K562 (cell line): ENCODE results near the gene SERINC3. TPM values are rescaled to one million over a fixed set of nuclear protein-coding genes. Genes with fewer than 3 reads are reported as not detected.

Experiments
- BCOR ChIP-seq: fragments of 450-650 bp; IDR thresholded peaks from 2 replicates; pipeline ENCODE4 v1.6.1; 2016
- CEBPG ChIP-seq, 3 experiments: fragments of 200-800 bp in 1 of 3; sonication (Bioruptor generic) in 1 of 3; sonication (generic) in 1 of 3; formaldehyde crosslinking in 1 of 3; IDR thresholded peaks in 2 of 3; conservative IDR thresholded peaks in 1 of 3; 2 replicates each; pipeline versions ENCODE4 v1.6.1 to v1.8.0; 2016 to 2022; ENCODE audit warnings: missing compliant biosample characterization in 2 of 3, missing genetic modification characterization in 2 of 3, mild to moderate bottlenecking in 1 of 3, missing genetic modification reagents in 1 of 3
- ETS2 ChIP-seq: IDR thresholded peaks from 2 replicates; pipeline ENCODE4 v1.6.1; 2016; ENCODE audit warnings: borderline replicate concordance, missing genetic modification characterization, mild to moderate bottlenecking, moderate library complexity, missing compliant biosample characterization; ENCODE audit not compliant: poor library complexity, severe bottlenecking
- ETV5 ChIP-seq: sonication (generic); formaldehyde crosslinking; IDR thresholded peaks from 2 replicates; pipeline ENCODE4 v1.4.0; 2020; ENCODE audit warnings: low read depth, mild to moderate bottlenecking, missing genetic modification reagents
- FOXK2 ChIP-seq, 2 experiments: fragments of 450-650 bp; IDR thresholded peaks in 1 of 2; conservative IDR thresholded peaks in 1 of 2; 2 replicates each; pipeline ENCODE4 v1.6.1; 2016; ENCODE audit warnings: low read depth in 2 of 2, mild to moderate bottlenecking in 1 of 2
- HEY1 ChIP-seq: fragments of 250-450 bp; sonication (Bioruptor Pico); IDR thresholded peaks from 2 replicates; pipeline ENCODE4 v1.5.0; 2020; ENCODE audit warnings: mild to moderate bottlenecking, moderate library complexity, borderline replicate concordance
- ILK ChIP-seq: fragments of 450-650 bp; IDR thresholded peaks from 2 replicates; pipeline ENCODE4 v1.6.1; 2016; ENCODE audit warnings: missing genetic modification characterization, low read depth, mild to moderate bottlenecking, missing compliant biosample characterization, moderate library complexity, borderline replicate concordance
- KDM1A ChIP-seq, 2 experiments: fragments of 450-650 bp; IDR thresholded peaks; 2 replicates each; pipeline ENCODE4 v1.6.1; 2016; ENCODE audit warnings: mild to moderate bottlenecking in 2 of 2
- KDM2B ChIP-seq: fragments of 250-450 bp; sonication (Bioruptor Pico); IDR thresholded peaks from 2 replicates; pipeline ENCODE4 v1.8.0; 2021; ENCODE audit warnings: mild to moderate bottlenecking, moderate library complexity
- KDM5B ChIP-seq: fragments of 200-600 bp; sonication (generic); IDR thresholded peaks from 2 replicates; pipeline ENCODE4 v1.6.1; 2012; ENCODE audit warnings: low read depth, mild to moderate bottlenecking, moderate library complexity, low read length, control low read depth, inconsistent platforms; ENCODE audit not compliant: insufficient replicate concordance
- KLF6 ChIP-seq: fragments of 250-450 bp; sonication (Bioruptor Pico); IDR thresholded peaks from 2 replicates; pipeline ENCODE4 v1.4.0; 2020; ENCODE audit warnings: mild to moderate bottlenecking, moderate library complexity, borderline replicate concordance
- MAX ChIP-seq: sonication (generic); formaldehyde crosslinking; IDR thresholded peaks from 2 replicates; pipeline ENCODE4 v1.9.0; 2022; ENCODE audit warnings: mild to moderate bottlenecking, missing genetic modification reagents
- MCM3 ChIP-seq: fragments of 450-650 bp; IDR thresholded peaks from 2 replicates; pipeline ENCODE4 v1.6.1; 2016
- NR4A1 ChIP-seq, 2 experiments: fragments of 250-450 bp in 1 of 2; fragments of 450-650 bp in 1 of 2; sonication (Bioruptor Pico) in 1 of 2; IDR thresholded peaks; 2 replicates each; pipeline versions ENCODE4 v1.4.0 to v1.6.1; 2016 to 2020; ENCODE audit warnings: mild to moderate bottlenecking in 2 of 2, missing compliant biosample characterization in 1 of 2, missing genetic modification characterization in 1 of 2, moderate library complexity in 1 of 2
- PHB ChIP-seq: fragments of 250-450 bp; sonication (Bioruptor Pico); IDR thresholded peaks from 2 replicates; pipeline ENCODE4 v1.5.0; 2021
- PREB ChIP-seq: sonication (generic); formaldehyde crosslinking; IDR thresholded peaks from 2 replicates; pipeline ENCODE4 v1.8.1; 2023; ENCODE audit warnings: mild to moderate bottlenecking, missing genetic modification reagents
- RBM14 ChIP-seq: fragments of 200-400 bp; formaldehyde crosslinking; IDR thresholded peaks from 2 replicates; pipeline ENCODE4 v1.6.1; 2018; ENCODE audit warnings: low read depth, mild to moderate bottlenecking, low read length, moderate library complexity, borderline replicate concordance; ENCODE audit not compliant: insufficient read depth
- SETDB1 ChIP-seq: IDR thresholded peaks from one replicate; pipeline ENCODE4 v1.6.1; 2012; ENCODE audit warnings: low read length, control low read depth, inconsistent platforms
- TAL1 ChIP-seq: fragments of 450-650 bp; IDR thresholded peaks from 2 replicates; pipeline ENCODE4 v1.6.1; 2016; ENCODE audit warnings: mild to moderate bottlenecking
- TCF15 ChIP-seq: fragments of 250-450 bp; sonication (Bioruptor Pico); IDR thresholded peaks from 2 replicates; pipeline ENCODE4 v1.8.0; 2022; ENCODE audit warnings: moderate library complexity, mild to moderate bottlenecking, inconsistent platforms
- XRCC5 ChIP-seq: fragments of 200-400 bp; formaldehyde crosslinking; IDR thresholded peaks from 2 replicates; pipeline ENCODE4 v1.6.1; 2017; ENCODE audit warnings: low read depth, mild to moderate bottlenecking, low read length
- ZNF175 ChIP-seq: fragments of 200-800 bp; sonication (Bioruptor generic); IDR thresholded peaks from 2 replicates; pipeline ENCODE4 v1.6.1; 2016; ENCODE audit warnings: low read depth, mild to moderate bottlenecking, missing genetic modification characterization, missing compliant biosample characterization
- ZNF75A ChIP-seq: fragments of 450-650 bp; formaldehyde crosslinking; IDR thresholded peaks from 2 replicates; pipeline ENCODE4 v1.4.0; 2020; ENCODE audit warnings: mild to moderate bottlenecking
- ZNF780A ChIP-seq: fragments of 250-450 bp; sonication (Bioruptor Pico); IDR thresholded peaks from 2 replicates; pipeline ENCODE4 v1.5.0; 2021; ENCODE audit warnings: mild to moderate bottlenecking
- ZZZ3 ChIP-seq: fragments of 450-650 bp; IDR thresholded peaks from 2 replicates; pipeline ENCODE4 v1.6.1; 2016; ENCODE audit warnings: antibody characterized with exemption, mild to moderate bottlenecking, moderate library complexity
- polyA plus RNA-seq, 8 experiments: library from polyadenylated mRNA; depleted of rRNA in 4 of 8; stranded (reverse) in 5 of 8; unstranded in 3 of 8; fragments of >200 nt; fragmentation: Nextera tagmentation in 2 of 8; fragmentation: Illumina TruSeq in 1 of 8; extraction: Ambion mirVana in 2 of 8; extraction: Trizol in 1 of 8; gene quantifications; 2 replicates each; pipeline versions ENCODE4 v1.2.1 to v1.2.3, GENCODE V29; 2011 to 2014; ENCODE audit warnings: inconsistent platforms in 1 of 8, missing spikeins in 1 of 8
- total RNA-seq, 7 experiments: library from RNA; depleted of rRNA in 6 of 7; stranded (reverse); fragments of >200 nt in 6 of 7; fragmentation: Illumina TruSeq in 2 of 7; extraction: Trizol in 2 of 7; gene quantifications; 2 replicates each; pipeline versions ENCODE4 v1.2.1 to v1.2.3, GENCODE V29; 2011 to 2021; ENCODE audit warnings: low replicate concordance in 1 of 7

Gene SERINC3
- total and polyA plus RNA-seq, 9 of the 15 experiments (the other 6 are each of a cell fraction or from before 2014, with no cell fraction given) = 24.7 to 107 (median 48.8) TPM

- no peak for TF ChIP-seq NR4A1 (CRISPR knock-in tag; IDR thresholded peaks at IDR 0.05)
- TF ChIP-seq NR4A1 (tag; IDR thresholded peaks at IDR 0.05) = no peak
- no peak for TF ChIP-seq ZNF75A
- no peak for TF ChIP-seq KDM2B (CRISPR knock-in tag)
- TF ChIP-seq PREB (CRISPR knock-in tag) = no peak
- TF ChIP-seq KLF6 (CRISPR knock-in tag) = no peak
- TF ChIP-seq XRCC5 = 0 out of 2 replicates have a peak, but pooled peaks have one; percentile 69
- TF ChIP-seq TCF15 (CRISPR knock-in tag) = no peak
- TF ChIP-seq BCOR = no peak
- no peak for TF ChIP-seq CEBPG (CRISPR knock-in tag; IDR thresholded peaks at IDR 0.05)
- no peak for TF ChIP-seq CEBPG (tag; conservative IDR thresholded peaks at IDR 0.05 in 1 of 2, IDR thresholded peaks at IDR 0.05 in 1 of 2)
- no peak for TF ChIP-seq PHB (CRISPR knock-in tag)
- TF ChIP-seq MAX (CRISPR knock-in tag) = peak; percentile 88
- TF ChIP-seq ZZZ3 = no peak
- no peak for TF ChIP-seq ZNF175 (CRISPR knock-in tag)
- TF ChIP-seq ETS2 (tag) = no peak
- TF ChIP-seq SETDB1 = no peak
- TF ChIP-seq HEY1 (CRISPR knock-in tag) = no peak
- peak; percentile 98 for TF ChIP-seq KDM5B
- no peak for TF ChIP-seq ILK (tag)
- 0 out of 2 replicates have a peak, but pooled peaks have one; percentile 41 for TF ChIP-seq ZNF780A (CRISPR knock-in tag)
- TF ChIP-seq RBM14 = no peak
- TF ChIP-seq KDM1A (IDR thresholded peaks at IDR 0.05) = no peak
- TF ChIP-seq TAL1 = peak; percentile 39; the same call in 1 of the 2 replicates
- no peak for TF ChIP-seq MCM3
- TF ChIP-seq ETV5 (CRISPR knock-in tag) = peak; percentile 84
- TF ChIP-seq FOXK2 (conservative IDR thresholded peaks at IDR 0.05 in 1 of 2, IDR thresholded peaks at IDR 0.05 in 1 of 2; ENCODE audit: low read depth in 2 of 2) = no peak
Observed at GRCh38 chr20:44475694-44476560, 45.9 kb downstream of the SERINC3 start, which contains the start of gene TTPAL (continued).
